ENCODE measurements around the gene YY2. TPM values are rescaled to one million over a fixed set of nuclear protein-coding genes. Genes with fewer than 3 reads are reported as not detected.

YY2 gene
- total RNA-seq, 2 donors from 2014 or later: 1.5 to 4.2 TPM

GRCh38 chrX:21839334-21840192 lies 16.2 kb upstream of the YY2 start, which contains the start of gene MBTPS2:
Gene MBTPS2, plus strand, starts transcription at chrX:21839617. Its CDS starts 118 bp downstream, at chrX:21839735.
- Histone ChIP-seq H3K9me3 (no peaks in the 10 kb centered on the region), H3K27ac (peak within 1 kb of the TSS; percentile 77), H3K27me3 (replicated peaks; ENCODE audit: insufficient read depth) (no peaks in the 10 kb centered on the region), H3K36me3 (no peaks in the 10 kb centered on the region), H3K4me3 (peak within 1 kb of the TSS; percentile 83), H3K4me1 (ENCODE audit: control insufficient read depth in 1 of 2, low read depth in 2 of 2) (peaks cover 0 to 13% of the 10 kb centered on the region in 2 donors)
- DNase-seq (ENCODE audit: low spot score) (peak; percentile 19), ATAC-seq (ENCODE audit: insufficient number of reproducible peaks, low FRiP score, low read depth) (peak; percentile 95)
- TF ChIP-seq CTCF (IDR thresholded peaks at IDR 0.05): no peak

- peak overlapping the region; percentile 83 for H3K4me3 ChIP-seq
- no peaks in the 10 kb centered on the region for H3K9me3 ChIP-seq
- ATAC-seq (ENCODE audit: insufficient number of reproducible peaks, low FRiP score, low read depth): no peak
- H3K36me3 ChIP-seq: no peaks in the 10 kb centered on the region
- H3K4me1 ChIP-seq (ENCODE audit: control insufficient read depth in 1 of 2, low read depth in 2 of 2): peaks cover 0 to 13% of the 10 kb centered on the region in 2 donors
- no peaks in the 10 kb centered on the region for H3K27me3 ChIP-seq (replicated peaks; ENCODE audit: insufficient read depth)
- no peak for DNase-seq (ENCODE audit: low spot score)
- peak overlapping the region in 1 of 2 donors; percentile 77 for H3K27ac ChIP-seq
- no peak for TF ChIP-seq CTCF (IDR thresholded peaks at IDR 0.05)
These were observed 15.6 kb upstream of the YY2 start for GRCh38 chrX:21840193-21840545.

GRCh38 chrX:21843179-21843578 lies 12.6 kb upstream of the YY2 start:
- DNase-seq (ENCODE audit: low spot score): no peak
- peaks cover 4% of the 10 kb centered on the region for H3K36me3 ChIP-seq
- H3K4me1 ChIP-seq (ENCODE audit: control insufficient read depth in 1 of 2, low read depth in 2 of 2): peaks cover 0 to 13% of the 10 kb centered on the region in 2 donors
- no peaks in the 10 kb centered on the region for H3K9me3 ChIP-seq
- H3K27ac ChIP-seq: peak overlapping the region in 1 of 2 donors; percentile 30
- no peak for TF ChIP-seq CTCF (IDR thresholded peaks at IDR 0.05)
- no peak overlapping the region for H3K4me3 ChIP-seq
- no peak for ATAC-seq (ENCODE audit: insufficient number of reproducible peaks, low FRiP score, low read depth)
- H3K27me3 ChIP-seq (replicated peaks; ENCODE audit: insufficient read depth): no peaks in the 10 kb centered on the region

GRCh38 chrX:21845096-21845495 lies 10.7 kb upstream of the YY2 start:
- Histone ChIP-seq H3K4me1 (ENCODE audit: control insufficient read depth in 1 of 2, low read depth in 2 of 2) (peaks cover 0 to 13% of the 10 kb centered on the region in 2 donors), H3K4me3 (no peak overlapping the region), H3K36me3 (peaks cover 4% of the 10 kb centered on the region), H3K27ac (no peak overlapping the region), H3K9me3 (no peaks in the 10 kb centered on the region), H3K27me3 (replicated peaks; ENCODE audit: insufficient read depth) (no peaks in the 10 kb centered on the region)
- DNase-seq (ENCODE audit: low spot score): no peak
- no peak for TF ChIP-seq CTCF (IDR thresholded peaks at IDR 0.05)
- ATAC-seq (ENCODE audit: insufficient number of reproducible peaks, low FRiP score, low read depth): no peak

GRCh38 chrX:21847342-21847741 lies 8.4 kb upstream of the YY2 start:
- H3K36me3 ChIP-seq: peaks cover 4% of the 10 kb centered on the region
- ATAC-seq (ENCODE audit: insufficient number of reproducible peaks, low FRiP score, low read depth): no peak
- no peak for TF ChIP-seq CTCF (IDR thresholded peaks at IDR 0.05)

More at GRCh38 chrX:21847342-21847741, 8.4 kb upstream of the YY2 start:
- no peak overlapping the region for H3K27ac ChIP-seq
- H3K27me3 ChIP-seq (replicated peaks; ENCODE audit: insufficient read depth): no peaks in the 10 kb centered on the region
- H3K9me3 ChIP-seq: no peaks in the 10 kb centered on the region
- peaks cover 0 to 11% of the 10 kb centered on the region in 2 donors for H3K4me1 ChIP-seq (ENCODE audit: control insufficient read depth in 1 of 2, low read depth in 2 of 2)
- no peak overlapping the region for H3K4me3 ChIP-seq
- DNase-seq (ENCODE audit: low spot score): no peak

Measured in thoracic aorta (tissue), 2 donors.